HG03460 (cell line): Measurements from ENCODE around the gene TEAD1.
"Not testable (repeated sequence)": the region's sequence is repeated elsewhere in the genome, so short reads cannot be mapped to it uniquely, and the experiment has no call there.

ENCODE experiments used
- ATAC-seq: cut with Tn5 transposase; IDR thresholded peaks from one replicate; pipeline ENCODE4 v1.9.1; 2021; ENCODE audit not compliant: unreplicated experiment

The TEAD1 gene

DNA sequence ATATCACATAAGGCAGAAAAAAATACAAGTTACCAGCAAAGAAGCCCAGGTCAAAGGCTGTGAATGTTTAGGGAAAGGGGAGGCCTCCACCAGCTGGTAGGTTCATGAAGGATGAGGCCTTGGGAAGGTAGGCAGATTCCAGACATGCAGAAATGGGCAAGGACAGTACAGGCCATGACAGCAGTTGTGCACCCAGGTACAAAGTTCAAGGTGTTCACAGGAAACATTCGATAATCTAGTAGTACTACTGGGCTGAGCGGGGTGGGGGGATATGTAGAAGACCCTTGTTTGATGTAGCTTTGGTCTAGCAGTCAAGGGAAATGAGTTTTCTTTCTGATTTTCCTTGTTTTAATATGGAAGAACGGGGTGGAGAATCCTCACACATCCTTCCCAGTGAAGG, 182.1 kb downstream of the TEAD1 start:
- no peak for ATAC-seq

- ATAC-seq: no peak
Observed at GRCh38 chr11:12857572-12857971, 183.4 kb downstream of the TEAD1 start.

GRCh38 chr11:12859872-12860657, 185.8 kb downstream of the TEAD1 start:
- ATAC-seq: no peak

- ATAC-seq: no peak
Observed at GRCh38 chr11:12860827-12861226, 186.6 kb downstream of the TEAD1 start.

DNA sequence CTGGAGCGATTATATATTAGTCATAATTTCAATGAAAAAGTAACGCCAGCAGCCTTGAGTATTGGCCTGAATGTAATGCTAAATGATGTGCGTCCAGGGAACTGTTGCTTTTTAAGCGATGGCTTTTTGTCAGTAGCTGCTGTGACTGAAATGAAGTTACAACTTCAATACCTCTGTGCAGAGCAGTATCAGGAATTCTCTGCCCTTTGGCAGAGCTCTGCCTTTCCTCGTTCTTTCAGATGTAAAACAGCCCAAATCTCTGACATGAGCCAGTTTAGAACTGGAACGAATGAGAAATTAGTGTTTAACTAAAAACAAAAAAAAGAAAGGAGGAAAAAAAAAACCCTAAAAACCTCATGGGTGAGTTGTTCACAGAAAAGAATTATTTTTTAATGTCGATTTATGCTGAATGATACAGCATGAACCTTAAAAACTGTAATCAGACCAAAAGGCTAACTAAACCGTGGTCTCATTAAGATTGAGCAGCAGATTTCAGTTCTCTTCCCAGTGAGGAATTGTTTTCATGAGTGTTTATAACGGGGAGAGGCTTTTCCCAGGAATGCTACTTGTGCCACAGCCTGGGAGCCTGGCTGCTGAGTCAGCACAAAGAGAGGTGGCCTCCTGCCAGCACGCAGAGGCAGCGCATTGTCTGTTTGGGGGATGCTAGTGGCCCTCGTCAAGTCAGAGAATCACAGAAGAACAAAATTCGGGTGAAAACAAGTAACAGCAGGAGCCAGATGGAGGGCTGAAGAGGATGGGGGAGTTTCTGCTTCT, 188.7 kb downstream of the TEAD1 start:
- no peak for ATAC-seq

DNA sequence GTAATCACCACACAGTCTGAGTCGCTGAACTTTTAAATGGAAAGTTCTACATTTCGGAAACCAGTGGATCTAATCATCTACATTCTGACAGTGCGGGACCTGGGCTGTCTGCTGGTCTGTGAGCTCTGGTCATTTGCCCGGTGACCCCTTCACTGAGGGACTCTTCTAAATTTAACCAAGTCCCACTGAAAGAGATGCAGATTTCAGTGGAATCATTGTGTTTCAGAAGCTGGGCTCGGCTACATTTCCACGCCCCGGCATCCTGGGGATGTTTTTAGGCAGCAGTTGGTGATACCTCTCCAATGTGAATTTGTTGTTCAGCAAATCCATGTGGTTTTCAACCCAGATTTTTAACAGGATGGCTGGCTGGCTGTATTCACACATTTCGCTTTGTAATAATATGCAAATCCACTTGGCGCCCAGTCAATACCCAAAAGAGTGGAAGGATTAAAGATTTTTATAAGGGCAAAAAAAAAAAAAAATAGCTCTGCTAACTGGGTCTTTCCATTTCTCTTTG, 189.4 kb downstream of the TEAD1 start:
- no peak for ATAC-seq

GRCh38 chr11:12864316-12865156, 190.3 kb downstream of the TEAD1 start:
- ATAC-seq: no peak

DNA sequence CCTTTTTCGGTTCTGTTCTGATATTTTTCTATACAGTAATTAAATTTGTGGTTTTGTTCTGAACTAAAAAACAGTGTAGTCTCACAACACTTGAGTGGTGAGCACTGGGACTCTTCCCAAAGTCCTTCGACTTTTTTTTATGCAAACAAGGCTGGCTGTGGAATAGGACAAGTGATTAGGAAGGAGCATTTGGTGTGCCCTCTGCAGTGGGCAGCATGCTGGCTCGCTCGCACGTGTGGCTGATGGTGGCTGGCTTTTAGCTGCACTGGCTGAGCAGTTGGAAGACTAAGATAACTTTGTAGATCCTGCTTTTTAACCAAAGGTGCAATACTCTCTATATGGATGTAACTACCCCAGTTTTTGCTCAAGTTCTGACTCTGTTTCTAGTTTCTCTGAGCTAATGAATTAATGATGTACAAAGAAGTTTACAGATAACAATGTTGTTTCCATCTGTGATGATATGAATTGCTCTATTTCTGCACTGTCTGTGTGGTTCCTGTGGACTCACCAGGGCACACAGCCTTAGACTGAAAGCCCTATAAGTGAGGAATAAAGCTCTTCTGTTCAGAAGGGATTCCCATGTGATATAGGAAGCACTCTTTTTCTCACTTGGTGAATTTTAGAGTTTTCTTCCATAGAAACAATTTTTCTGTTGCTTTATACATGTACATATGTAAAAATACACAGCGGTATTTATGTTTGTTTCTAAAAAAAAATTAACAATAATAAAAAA, 191.8 kb downstream of the TEAD1 start:
- no peak for ATAC-seq

- ATAC-seq: no peak
Observed at GRCh38 chr11:12867531-12867930, 193.3 kb downstream of the TEAD1 start.

- no peak for ATAC-seq
Observed at GRCh38 chr11:12868315-12869073, 194.3 kb downstream of the TEAD1 start.

DNA sequence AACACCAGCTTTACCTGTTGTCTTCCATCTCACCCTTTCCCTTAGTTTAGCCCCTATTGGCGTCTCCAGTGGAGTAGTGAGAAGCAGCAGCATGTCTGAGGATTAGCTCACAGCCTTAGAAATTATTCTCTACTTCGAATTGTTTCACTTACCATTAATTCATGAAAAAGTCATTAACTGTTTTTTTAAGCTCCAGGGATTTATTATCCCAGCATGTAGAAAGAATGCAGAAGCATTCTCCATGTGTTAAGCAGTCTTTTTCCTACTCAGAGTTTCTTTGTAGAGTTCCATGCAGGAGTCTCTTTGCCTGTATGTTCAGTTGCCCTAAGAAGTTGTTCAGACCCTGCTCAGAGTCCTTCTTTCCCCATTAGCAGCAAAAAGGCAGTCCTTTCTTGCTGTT, 197.0 kb downstream of the TEAD1 start:
- ATAC-seq: no peak

DNA sequence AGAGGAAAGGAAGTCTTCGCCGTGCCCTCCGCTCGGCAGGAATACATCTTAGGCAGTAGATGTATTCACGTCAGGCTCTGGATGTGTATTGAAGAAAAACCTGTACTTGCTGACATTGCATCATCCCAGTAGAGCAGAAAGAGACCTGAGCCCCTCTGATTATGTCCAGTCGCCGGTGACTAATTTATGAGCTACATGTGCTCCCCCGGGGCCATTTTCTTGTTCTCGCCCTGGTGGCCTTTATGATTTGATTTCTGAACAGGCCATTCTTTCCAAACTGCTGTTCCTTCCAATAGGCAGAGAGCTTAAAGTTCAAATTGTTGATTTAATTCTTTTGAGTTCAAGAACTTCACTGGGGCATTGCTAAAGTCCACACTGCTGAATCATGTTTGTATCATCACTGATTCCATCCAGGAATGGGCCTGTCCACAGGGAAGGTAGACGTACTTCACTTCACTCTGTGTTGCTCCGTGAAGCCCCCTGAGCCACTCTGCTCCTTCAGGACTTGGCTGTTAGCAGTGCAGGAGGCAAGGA, 197.6 kb downstream of the TEAD1 start:
- ATAC-seq: no peak

GRCh38 chr11:12876340-12876739, 202.1 kb downstream of the TEAD1 start:
- ATAC-seq: no peak

- no peak for ATAC-seq
Observed at GRCh38 chr11:12876988-12877387, 202.8 kb downstream of the TEAD1 start.

DNA sequence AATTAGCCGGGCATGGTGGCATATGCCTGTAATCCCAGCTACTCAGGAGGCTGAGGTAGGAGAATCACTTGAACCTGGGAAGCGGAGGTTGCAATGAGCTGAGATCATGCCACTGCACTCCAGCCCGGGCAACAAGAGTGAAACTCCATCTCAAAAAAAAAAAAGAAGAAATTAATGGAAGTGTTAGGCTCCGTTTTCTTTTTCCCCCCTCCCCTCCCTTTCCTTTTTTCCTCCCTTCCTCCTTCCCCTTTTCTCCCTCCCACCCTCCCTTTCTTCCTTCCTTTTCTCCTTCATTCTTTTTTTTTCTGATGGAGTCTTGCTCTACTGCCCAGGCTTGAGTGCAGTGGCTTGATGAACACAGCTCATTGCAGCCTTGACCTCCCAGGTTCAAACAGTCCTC, 203.3 kb downstream of the TEAD1 start:
- ATAC-seq: not testable (repeated sequence)

GRCh38 chr11:12880327-12880726, 206.1 kb downstream of the TEAD1 start:
- ATAC-seq: no peak

DNA sequence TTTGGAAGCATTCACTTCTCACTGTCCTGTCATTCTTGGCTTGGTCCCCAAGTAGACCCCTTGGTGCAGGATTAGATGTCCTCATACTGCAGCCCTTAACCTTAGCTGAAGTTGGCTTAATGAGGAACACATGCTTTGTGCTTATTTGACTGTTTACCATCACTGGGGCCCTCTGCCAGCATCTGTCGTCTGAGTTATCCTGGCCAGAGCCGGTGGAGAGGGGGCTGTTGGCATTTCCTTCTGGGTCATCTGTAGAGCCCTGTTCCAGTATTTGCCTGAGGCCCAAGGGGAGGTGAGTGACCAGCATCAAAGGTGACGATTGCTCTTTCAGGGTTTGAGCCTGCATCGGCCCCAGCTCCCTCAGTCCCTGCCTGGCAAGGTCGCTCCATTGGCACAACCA, 208.4 kb downstream of the TEAD1 start:
- no peak for ATAC-seq

DNA sequence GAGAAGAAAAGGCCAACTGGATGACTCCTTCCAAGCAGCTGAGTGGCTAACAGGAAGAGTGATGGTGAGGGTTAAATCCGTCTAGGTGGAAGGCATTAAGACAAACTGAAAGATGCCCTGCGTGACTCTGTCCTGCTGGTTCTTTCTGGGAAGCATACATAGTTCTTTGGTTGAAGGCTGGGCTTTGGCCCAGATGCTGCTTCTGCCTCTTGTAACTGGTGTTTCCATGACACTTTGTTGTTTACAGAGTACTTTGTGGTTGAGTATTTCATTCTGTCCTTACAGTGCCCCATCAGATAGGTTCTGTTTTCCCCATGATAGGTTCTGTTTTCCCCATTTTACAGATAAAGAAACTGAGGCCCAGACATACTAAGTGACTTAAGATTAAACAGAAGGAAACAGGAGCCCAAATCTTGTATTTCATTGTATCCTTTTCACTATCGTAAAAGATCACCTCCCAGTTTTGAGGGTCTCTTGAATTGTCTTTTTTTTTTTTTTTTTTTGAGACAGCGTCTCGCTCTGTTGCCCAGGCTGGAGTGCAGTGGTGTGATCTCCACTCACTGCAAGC, 210.6 kb downstream of the TEAD1 start:
- ATAC-seq: no peak

DNA sequence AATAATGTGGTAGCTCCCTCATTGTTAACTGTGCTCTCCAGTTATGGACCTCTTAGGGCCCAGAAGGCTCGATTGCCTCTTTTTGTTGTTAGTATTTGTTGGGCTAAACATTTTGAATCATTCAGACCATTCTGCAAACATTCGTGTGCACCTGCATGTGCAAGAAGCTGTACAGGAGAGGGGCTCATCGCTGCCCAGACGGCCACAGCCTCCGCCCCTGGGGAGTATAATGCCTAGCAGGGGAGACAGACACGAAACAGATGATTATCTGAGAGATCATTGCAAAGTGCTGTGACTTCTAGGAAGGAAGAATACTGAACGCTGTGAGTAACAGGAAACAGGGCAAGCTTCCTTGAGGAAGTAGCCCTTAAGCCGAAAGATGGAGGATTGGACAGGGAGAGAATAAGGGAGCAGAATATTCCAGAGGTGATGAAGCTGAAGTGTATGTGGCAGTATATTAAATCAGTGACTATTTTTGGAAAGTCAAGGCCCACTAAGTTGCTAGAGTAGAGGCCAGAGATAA, 211.6 kb downstream of the TEAD1 start:
- no peak for ATAC-seq
